Measurements from ENCODE around the gene DOK1.

The DOK1 gene

DNA sequence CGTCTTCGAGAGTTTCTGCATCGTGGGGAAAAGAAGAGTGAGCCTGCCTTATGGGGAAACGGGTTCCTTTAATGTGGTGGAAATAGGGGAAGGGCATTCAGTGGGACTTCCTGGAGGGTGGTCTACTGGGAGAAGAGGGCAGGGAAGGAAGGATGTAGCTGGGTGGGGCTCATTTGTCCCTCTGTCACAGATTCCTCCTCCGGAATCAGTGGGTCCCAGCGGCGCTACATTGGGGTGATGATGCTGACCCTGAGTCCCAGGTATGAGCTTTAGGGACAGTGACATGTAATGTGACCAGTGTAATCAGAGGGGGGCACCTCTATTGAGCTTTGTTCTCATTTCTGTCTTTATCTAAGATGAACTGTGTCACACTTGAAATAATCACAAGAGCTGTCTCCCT, 22.9 kb upstream of the DOK1 start:
- in situ Hi-C loops (cut with HindIII; ENCODE audit: low sequenced_read_pairs) = no loop called here
- no peak for DNase-seq (ENCODE audit: low read depth)
- TF ChIP-seq, protein P1, sequence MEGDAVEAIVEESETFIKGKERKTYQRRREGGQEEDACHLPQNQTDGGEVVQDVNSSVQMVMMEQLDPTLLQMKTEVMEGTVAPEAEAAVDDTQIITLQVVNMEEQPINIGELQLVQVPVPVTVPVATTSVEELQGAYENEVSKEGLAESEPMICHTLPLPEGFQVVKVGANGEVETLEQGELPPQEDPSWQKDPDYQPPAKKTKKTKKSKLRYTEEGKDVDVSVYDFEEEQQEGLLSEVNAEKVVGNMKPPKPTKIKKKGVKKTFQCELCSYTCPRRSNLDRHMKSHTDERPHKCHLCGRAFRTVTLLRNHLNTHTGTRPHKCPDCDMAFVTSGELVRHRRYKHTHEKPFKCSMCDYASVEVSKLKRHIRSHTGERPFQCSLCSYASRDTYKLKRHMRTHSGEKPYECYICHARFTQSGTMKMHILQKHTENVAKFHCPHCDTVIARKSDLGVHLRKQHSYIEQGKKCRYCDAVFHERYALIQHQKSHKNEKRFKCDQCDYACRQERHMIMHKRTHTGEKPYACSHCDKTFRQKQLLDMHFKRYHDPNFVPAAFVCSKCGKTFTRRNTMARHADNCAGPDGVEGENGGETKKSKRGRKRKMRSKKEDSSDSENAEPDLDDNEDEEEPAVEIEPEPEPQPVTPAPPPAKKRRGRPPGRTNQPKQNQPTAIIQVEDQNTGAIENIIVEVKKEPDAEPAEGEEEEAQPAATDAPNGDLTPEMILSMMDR (IDR thresholded peaks at IDR 0.05; ENCODE audit: low read depth, low read length, missing control alignments) = no peak
- no peak overlapping the region for H3K4me3 ChIP-seq (ENCODE audit: low read depth, low read length)

DNA sequence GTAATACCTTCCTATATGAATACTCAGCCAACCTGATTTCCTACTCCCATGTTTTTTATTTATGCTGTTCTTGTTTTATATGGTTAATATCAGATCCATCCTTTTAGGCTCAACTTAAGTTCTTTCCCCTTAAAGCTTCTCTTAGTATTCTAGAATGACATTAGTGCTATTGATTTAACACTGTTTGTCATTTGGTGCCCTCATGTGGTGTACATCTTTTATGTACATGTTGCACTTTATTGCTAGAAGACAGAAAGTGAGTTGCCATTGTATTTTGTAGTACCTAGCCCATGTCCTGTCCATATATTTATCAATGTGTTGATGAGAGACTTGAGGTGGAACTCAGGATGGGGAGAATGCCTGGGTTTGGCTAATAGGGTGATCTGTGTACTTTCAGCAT, 22.3 kb upstream of the DOK1 start:
- in situ Hi-C loops (cut with HindIII; ENCODE audit: low sequenced_read_pairs) = no loop called here
- no peak overlapping the region for H3K4me3 ChIP-seq (ENCODE audit: low read depth, low read length)
- no peak for DNase-seq (ENCODE audit: low read depth)
- TF ChIP-seq, protein P1 (IDR thresholded peaks at IDR 0.05; ENCODE audit: low read depth, low read length, missing control alignments) = no peak

DNA sequence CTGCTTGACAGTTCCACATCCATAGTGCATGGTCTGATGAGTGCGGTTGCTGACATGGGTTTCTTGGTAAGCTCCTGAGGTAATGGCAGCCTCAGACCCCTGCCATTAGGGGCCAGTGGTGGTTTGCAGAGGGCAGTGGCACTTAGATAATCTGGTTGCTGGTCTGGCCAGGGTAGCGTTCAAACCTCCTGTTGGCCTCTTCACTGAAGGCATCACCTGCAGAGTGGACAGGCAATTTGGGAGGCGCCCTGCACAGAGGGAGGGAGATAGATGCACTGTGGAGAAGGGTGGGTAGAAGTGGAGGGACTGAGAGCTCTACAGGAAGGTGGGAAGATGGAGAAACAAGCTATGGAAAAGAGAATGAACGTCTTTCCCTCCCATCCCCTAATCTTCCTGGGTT, 21.1 kb upstream of the DOK1 start:
- in situ Hi-C loops (cut with HindIII; ENCODE audit: low sequenced_read_pairs) = no loop called here
- no peak overlapping the region for H3K4me3 ChIP-seq (ENCODE audit: low read depth, low read length)
- DNase-seq (ENCODE audit: low read depth) = no peak
- TF ChIP-seq, protein P1 (IDR thresholded peaks at IDR 0.05; ENCODE audit: low read depth, low read length, missing control alignments) = no peak

DNA sequence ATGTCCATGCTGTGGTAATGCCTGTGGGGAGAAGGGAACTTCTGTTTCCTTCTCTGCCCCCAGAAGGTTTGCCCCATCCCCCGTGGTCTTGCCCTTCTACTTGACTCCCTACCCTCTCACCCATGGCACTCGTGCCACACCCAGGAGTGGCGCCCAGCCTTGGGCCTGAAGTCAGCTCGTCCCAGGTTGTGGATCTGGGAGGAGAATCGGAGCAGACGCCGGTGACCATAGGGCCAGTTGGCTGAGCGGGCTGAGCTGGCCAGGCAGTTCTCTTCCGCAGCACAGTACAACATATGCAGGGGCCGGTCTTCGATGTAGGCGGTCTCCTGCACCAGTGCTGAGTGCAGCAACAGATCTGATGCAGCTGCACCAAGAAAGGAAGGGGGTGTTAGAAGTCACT, 20.1 kb upstream of the DOK1 start:
- DNase-seq (ENCODE audit: low read depth) = no peak
- H3K4me3 ChIP-seq (ENCODE audit: low read depth, low read length) = no peak overlapping the region
- in situ Hi-C loops (cut with HindIII; ENCODE audit: low sequenced_read_pairs) = no loop called here
- TF ChIP-seq, protein P1 (IDR thresholded peaks at IDR 0.05; ENCODE audit: low read depth, low read length, missing control alignments) = no peak

DNA sequence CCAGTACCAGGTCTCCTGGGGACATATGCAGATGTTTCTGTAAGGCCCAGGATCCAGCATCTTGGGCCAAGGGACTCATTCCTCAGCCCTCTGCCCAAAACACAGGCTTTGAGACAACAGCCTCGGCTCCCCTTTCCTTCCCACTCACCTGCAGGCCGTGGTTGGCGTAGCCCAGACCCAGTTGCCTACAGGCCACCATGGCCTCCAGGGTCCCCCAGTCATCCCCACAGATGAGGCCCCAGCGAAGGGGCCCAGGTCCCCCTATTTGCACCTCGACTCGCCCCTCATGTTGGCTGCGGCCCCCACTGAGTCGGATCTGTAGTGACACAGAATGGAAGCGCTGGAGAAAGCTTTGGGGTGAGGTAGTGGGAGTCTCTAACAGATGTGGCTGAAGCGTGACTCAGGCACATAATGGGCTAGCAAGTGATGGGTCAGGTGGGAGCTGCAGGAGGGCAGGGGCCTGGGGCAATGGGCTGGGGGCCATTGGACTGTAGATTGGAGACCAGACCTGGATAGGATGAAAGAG, 19.0 kb upstream of the DOK1 start:
- TF ChIP-seq, protein P1 (IDR thresholded peaks at IDR 0.05; ENCODE audit: low read depth, low read length, missing control alignments) = no peak
- in situ Hi-C loops (cut with HindIII; ENCODE audit: low sequenced_read_pairs) = no loop called here
- no peak overlapping the region for H3K4me3 ChIP-seq (ENCODE audit: low read depth, low read length)
- DNase-seq (ENCODE audit: low read depth) = no peak

DNA sequence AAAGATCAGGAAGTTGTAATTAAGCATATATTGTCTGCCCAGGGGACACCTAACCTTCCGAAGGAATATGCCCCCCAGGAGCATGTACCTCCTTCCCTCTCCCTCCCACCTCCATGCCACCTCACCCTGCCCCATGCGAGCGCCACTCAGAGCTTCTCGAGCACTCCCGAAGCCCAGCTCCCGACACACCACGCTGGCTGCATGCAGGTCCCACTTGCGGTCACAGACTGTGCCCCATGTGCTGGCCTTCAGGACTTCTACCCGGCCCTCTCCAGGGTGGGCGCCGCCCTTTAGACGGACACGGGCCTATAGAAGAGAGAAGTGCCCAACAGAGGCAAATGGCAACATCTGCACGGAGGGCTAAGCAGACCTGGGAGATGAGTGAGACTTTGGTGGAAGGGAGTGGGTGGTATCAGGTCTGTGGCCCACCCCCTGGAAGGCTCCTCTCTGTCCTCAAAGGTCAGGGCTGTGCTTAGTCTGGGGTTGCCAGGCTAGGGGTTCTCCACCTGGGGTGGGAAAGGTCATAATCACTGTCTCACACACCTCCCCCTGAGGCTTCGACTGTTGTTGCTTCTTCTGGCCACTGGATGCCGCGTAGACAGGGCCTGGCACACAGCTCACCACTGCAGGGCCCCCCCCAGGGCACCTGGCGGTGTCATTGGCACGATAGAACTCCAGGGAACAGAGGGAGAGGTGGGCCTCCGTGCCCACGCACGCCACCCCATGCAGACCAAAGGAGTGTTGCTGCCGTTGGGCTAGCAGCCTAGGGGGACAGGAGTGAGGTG, 18.2 kb upstream of the DOK1 start:
- DNase-seq (ENCODE audit: low read depth) = no peak
- in situ Hi-C loops (cut with HindIII; ENCODE audit: low sequenced_read_pairs) = no loop called here
- H3K4me3 ChIP-seq (ENCODE audit: low read depth, low read length) = no peak overlapping the region
- TF ChIP-seq, protein P1 (IDR thresholded peaks at IDR 0.05; ENCODE audit: low read depth, low read length, missing control alignments) = no peak

Data from astrocyte of the cerebellum (primary cell).